KOPT-K1 (cell line): ENCODE results near the gene CTRB1.
"Not testable (repeated sequence)": the region's sequence is repeated elsewhere in the genome, so short reads cannot be mapped to it uniquely, and the experiment has no call there.

Source experiments
- H3K27ac ChIP-seq: fragments of 200-600 bp; sonication (generic); 2 replicates; pipeline ENCODE4 v1.5.1; 2016; ENCODE audit warnings: antibody characterized with exemption, mild to moderate bottlenecking, low read depth, low read length; ENCODE audit not compliant: poor library complexity, severe bottlenecking
- H3K36me3 ChIP-seq: fragments of 200-600 bp; sonication (generic); 2 replicates; pipeline ENCODE4 v1.5.1; 2017; ENCODE audit warnings: antibody characterized with exemption, mild to moderate bottlenecking, low read length, moderate library complexity; ENCODE audit not compliant: insufficient read depth
- H3K9me3 ChIP-seq: fragments of 200-600 bp; sonication (generic); 2 replicates; pipeline ENCODE4 v1.5.1; 2017; ENCODE audit warnings: antibody characterized with exemption, low read length, mild to moderate bottlenecking; ENCODE audit not compliant: insufficient read depth, poor library complexity, severe bottlenecking

CTRB1 gene

DNA sequence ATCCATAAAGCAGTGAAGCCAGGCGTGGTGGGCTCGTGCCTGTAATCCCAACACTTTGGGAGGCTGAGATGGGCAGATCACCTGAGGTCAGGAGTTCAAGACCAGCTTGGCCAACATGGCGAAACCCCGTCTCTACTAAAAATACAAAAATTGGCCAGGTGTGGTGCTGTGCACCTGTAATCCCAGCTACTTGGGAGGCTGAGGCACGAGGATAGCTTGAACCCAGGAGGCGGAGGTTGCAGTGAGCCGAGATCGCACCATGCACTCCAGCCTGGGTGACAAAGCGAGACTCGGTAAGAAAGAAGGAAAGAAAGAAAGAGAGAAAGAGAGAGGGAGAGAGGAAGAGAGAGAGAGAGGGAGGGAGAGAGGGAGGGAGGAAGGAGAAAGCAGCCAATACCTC is 53.8 kb downstream of the CTRB1 start:
- H3K27ac ChIP-seq, H3K36me3 ChIP-seq, H3K9me3 ChIP-seq: not testable (repeated sequence)

DNA sequence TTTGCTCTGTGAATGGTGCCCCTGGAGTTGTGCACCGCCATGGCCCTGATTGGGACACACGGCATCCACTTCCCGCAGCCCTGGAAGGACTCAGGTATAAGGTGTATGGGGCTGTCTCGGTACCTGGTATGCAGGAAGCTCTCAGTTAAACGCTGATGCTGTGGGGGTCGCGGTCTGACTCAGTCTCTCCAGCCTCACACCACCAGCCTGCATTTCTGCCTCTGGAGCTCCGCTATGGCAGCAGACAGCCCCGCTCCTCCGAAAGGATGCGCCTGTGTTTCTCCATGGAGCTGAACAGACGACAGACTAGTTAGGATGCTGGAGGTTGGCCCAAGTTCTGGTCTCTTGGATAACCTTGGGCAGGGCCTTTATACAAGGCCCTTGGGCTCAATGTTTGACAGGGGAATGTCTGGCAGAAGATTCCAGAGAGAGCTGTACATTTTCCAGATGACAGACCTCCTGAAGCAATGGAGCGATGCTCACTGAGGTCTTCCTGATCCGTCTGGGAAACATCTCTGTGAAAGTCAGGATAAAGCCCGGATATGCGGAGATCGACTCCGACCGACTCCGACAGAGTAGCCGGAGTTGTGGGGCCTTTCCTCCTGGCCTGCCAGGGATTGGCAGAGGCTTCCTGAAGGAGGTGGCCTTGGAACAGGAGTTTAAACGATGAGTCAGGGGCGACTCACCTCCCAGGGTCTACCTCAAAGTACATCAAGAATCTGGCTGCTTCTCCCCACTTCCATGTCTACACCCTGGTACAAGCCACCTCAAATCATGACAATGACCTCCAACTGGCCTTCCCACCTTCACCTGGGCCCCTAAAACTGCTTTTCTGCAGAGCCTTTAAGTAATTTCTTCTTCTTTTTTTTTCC is 54.5 kb downstream of the CTRB1 start:
- H3K27ac ChIP-seq: no peak overlapping the region
- no peaks in the 10 kb centered on the region for H3K9me3 ChIP-seq
- H3K36me3 ChIP-seq: no peaks in the 10 kb centered on the region
